GM12865 (cell line): ENCODE results near the gene PXDN.

Experiments
- DNase-seq: peaks from one replicate; pipeline ENCODE4 v3.0.0; 2010; ENCODE audit warnings: low read depth
- H3K4me3 ChIP-seq: 2 replicates; pipeline ENCODE4 v1.5.1; 2011; ENCODE audit warnings: mild to moderate bottlenecking, low read depth, low read length, control low read depth
- CTCF ChIP-seq: IDR thresholded peaks from 2 replicates; pipeline ENCODE4 v1.5.1; 2011; ENCODE audit warnings: low read length, control low read depth, low read depth, inconsistent platforms; ENCODE audit not compliant: insufficient read depth; ENCODE audit errors: missing control alignments

Gene PXDN

GRCh38 chr2:1748176-1748740 is 3.9 kb upstream of the PXDN start:
- TF ChIP-seq CTCF, result no peak
- no peak for DNase-seq
- no peak overlapping the region for H3K4me3 ChIP-seq

GRCh38 chr2:1747065-1747941 is 3.0 kb upstream of the PXDN start:
- DNase-seq, result no peak
- no peak for TF ChIP-seq CTCF
- no peak overlapping the region for H3K4me3 ChIP-seq

- DNase-seq, result no peak
- TF ChIP-seq CTCF, result no peak
- no peak overlapping the region for H3K4me3 ChIP-seq
These were observed 2.1 kb upstream of the PXDN start for GRCh38 chr2:1746174-1747064.

GRCh38 chr2:1745171-1746023 is 1.1 kb upstream of the PXDN start:
- no peak overlapping the region for H3K4me3 ChIP-seq
- DNase-seq, result no peak
- no peak for TF ChIP-seq CTCF

- DNase-seq, result no peak
- TF ChIP-seq CTCF, result no peak
- H3K4me3 ChIP-seq, result no peak overlapping the region
These were observed 217 bp downstream of the PXDN start for GRCh38 chr2:1744151-1744445.

GRCh38 chr2:1743396-1744150 is 742 bp downstream of the PXDN start:
- TF ChIP-seq CTCF, result no peak
- no peak overlapping the region for H3K4me3 ChIP-seq
- no peak for DNase-seq
